NB4 (cell line): ENCODE measurements around the gene GPX1.
"Not testable (repeated sequence)": the region's sequence is repeated elsewhere in the genome, so short reads cannot be mapped to it uniquely, and the experiment has no call there.

Experiments used
- DNase-seq: peaks from one replicate; pipeline ENCODE4 v3.0.0; 2010; ENCODE audit warnings: low read depth
- H3K4me3 ChIP-seq: one replicate; pipeline ENCODE4 v1.5.1; 2011; ENCODE audit warnings: mild to moderate bottlenecking, low read depth, low read length, moderate library complexity
- CTCF ChIP-seq: IDR thresholded peaks from one replicate; pipeline ENCODE4 v1.5.1; 2012; ENCODE audit warnings: low read depth, low read length
- MAX ChIP-seq: IDR thresholded peaks from 2 replicates; pipeline ENCODE4 v1.6.1; 2011; ENCODE audit warnings: low read depth, low read length
- MYC ChIP-seq: IDR thresholded peaks from 2 replicates; pipeline ENCODE4 v1.6.1; 2011; ENCODE audit warnings: low read depth, low read length
- POLR2A ChIP-seq: IDR thresholded peaks from 2 replicates; pipeline ENCODE4 v1.6.1; 2011; ENCODE audit warnings: mild to moderate bottlenecking; ENCODE audit not compliant: insufficient read length; ENCODE audit errors: extremely low read depth

The GPX1 gene

GRCh38 chr3:49339941-49340800, 18.0 kb downstream of the GPX1 start, which contains the start of gene USP4:
USP4 (minus strand) TSS chr3:49340053; CDS start chr3:49340024, 29 bp downstream.
- TF ChIP-seq CTCF (peak; percentile 50), MAX (peak; percentile 77), MYC (peak; percentile 86), POLR2A (no peak)
- DNase-seq = peak; percentile 97
- peak within 1 kb of the TSS; percentile 80 for H3K4me3 ChIP-seq

- no peak for TF ChIP-seq POLR2A
- TF ChIP-seq CTCF = no peak
- TF ChIP-seq MAX = no peak
- no peak for TF ChIP-seq MYC
- no peak for DNase-seq
- H3K4me3 ChIP-seq = peak overlapping the region; percentile 80
These were observed 18.6 kb downstream of the GPX1 start for GRCh38 chr3:49339581-49339940.

GRCh38 chr3:49333916-49334633, 24.1 kb downstream of the GPX1 start:
- no peak for DNase-seq
- H3K4me3 ChIP-seq = no peak overlapping the region
- TF ChIP-seq MYC = no peak
- TF ChIP-seq MAX = no peak
- no peak for TF ChIP-seq POLR2A
- TF ChIP-seq CTCF = no peak

GRCh38 chr3:49333091-49333490, 25.1 kb downstream of the GPX1 start:
- DNase-seq = peak; percentile 78
- TF ChIP-seq MYC = no peak
- TF ChIP-seq MAX = no peak
- no peak for TF ChIP-seq POLR2A
- TF ChIP-seq CTCF = no peak

GRCh38 chr3:49329186-49329585, 29.0 kb downstream of the GPX1 start:
- H3K4me3 ChIP-seq = no peak overlapping the region
- no peak for DNase-seq
- TF ChIP-seq MYC (no peak), CTCF (no peak), POLR2A (no peak), MAX (no peak)

More at GRCh38 chr3:49333091-49333490, 25.1 kb downstream of the GPX1 start:
- no peak overlapping the region for H3K4me3 ChIP-seq

- H3K4me3 ChIP-seq, DNase-seq: not testable (repeated sequence)
These were observed 29.8 kb downstream of the GPX1 start for GRCh38 chr3:49328350-49328749.
